OCI-LY1 (cell line): Measurements from ENCODE around the gene MCCD1.

Experiments used
- EZH2 ChIP-seq: fragments of 200-600 bp; sonication (generic), shearing (Covaris generic); IDR thresholded peaks from 2 replicates; pipeline ENCODE4 v1.8.0; 2017; ENCODE audit warnings: borderline replicate concordance, mixed run types, mild to moderate bottlenecking, antibody characterized with exemption, low read length, moderate library complexity, mixed read lengths
- TF ChIP-seq, protein P1 (sequence below): fragments of 200-600 bp; sonication (generic), shearing (Covaris generic); IDR thresholded peaks from 2 replicates; pipeline ENCODE4 v1.5.1; 2017; ENCODE audit warnings: mild to moderate bottlenecking, antibody characterized with exemption, low read length, moderate library complexity, mixed read lengths

DNA sequence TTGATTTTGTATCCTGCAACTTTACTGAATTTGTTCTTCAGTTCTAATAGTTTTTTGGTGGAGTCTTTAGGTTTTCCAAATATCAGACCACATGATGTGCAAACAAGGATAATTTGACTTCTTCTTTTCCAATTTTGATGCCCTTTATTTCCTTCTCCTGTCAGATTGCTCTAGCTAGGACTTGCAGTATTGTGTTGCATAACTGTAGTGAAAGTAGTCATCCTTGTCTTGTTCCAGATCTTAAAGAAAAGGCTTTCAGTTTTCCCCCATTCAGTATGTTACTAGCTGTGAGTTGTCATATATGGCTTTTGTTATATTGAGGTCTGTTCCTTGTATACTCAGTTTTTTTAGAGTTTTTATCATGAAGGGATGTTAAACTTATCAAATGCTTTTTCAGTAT, 26.2 kb upstream of the MCCD1 start:
- TF ChIP-seq, protein P1, sequence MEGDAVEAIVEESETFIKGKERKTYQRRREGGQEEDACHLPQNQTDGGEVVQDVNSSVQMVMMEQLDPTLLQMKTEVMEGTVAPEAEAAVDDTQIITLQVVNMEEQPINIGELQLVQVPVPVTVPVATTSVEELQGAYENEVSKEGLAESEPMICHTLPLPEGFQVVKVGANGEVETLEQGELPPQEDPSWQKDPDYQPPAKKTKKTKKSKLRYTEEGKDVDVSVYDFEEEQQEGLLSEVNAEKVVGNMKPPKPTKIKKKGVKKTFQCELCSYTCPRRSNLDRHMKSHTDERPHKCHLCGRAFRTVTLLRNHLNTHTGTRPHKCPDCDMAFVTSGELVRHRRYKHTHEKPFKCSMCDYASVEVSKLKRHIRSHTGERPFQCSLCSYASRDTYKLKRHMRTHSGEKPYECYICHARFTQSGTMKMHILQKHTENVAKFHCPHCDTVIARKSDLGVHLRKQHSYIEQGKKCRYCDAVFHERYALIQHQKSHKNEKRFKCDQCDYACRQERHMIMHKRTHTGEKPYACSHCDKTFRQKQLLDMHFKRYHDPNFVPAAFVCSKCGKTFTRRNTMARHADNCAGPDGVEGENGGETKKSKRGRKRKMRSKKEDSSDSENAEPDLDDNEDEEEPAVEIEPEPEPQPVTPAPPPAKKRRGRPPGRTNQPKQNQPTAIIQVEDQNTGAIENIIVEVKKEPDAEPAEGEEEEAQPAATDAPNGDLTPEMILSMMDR = no peak
- no peak for TF ChIP-seq EZH2
